ENCODE data around the gene NRN1L. TPM values are rescaled to one million over a fixed set of nuclear protein-coding genes. Genes with fewer than 3 reads are reported as not detected.
"Not testable (repeated sequence)": the region's sequence is repeated elsewhere in the genome, so short reads cannot be mapped to it uniquely, and the experiment has no call there.

Gene NRN1L
- polyA plus RNA-seq, 3 donors, result 0.51 to 1.8 (median 0.98) TPM

DNA sequence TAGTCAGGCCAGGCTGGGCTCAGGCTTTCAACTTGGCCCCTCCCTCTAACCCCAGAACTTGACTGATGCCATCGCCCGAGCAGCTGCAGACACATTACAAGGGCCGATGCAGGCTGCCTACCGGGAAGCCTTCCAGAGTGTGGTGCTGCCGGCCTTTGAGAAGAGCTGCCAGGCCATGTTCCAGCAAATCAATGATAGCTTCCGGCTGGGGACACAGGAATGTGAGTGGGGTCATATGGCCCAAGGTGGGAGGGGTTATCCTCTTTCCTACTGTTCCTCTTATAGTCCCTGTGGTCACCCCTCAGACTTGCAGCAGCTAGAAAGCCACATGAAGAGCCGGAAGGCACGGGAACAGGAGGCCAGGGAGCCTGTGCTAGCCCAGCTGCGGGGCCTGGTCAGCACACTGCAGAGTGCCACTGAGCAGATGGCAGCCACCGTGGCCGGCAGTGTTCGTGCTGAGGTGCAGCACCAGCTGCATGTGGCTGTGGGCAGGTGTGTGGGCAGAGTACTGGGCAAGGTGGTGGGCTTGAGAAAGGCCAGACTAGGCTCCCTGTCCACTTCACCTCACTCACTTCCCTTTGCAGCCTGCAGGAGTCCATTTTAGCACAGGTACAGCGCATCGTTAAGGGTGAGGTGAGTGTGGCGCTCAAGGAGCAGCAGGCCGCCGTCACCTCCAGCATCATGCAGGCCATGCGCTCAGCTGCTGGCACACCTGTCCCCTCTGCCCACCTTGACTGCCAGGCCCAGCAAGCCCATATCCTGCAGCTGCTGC is 2.1 kb upstream of the NRN1L start:
- no peak for DNase-seq

DNA sequence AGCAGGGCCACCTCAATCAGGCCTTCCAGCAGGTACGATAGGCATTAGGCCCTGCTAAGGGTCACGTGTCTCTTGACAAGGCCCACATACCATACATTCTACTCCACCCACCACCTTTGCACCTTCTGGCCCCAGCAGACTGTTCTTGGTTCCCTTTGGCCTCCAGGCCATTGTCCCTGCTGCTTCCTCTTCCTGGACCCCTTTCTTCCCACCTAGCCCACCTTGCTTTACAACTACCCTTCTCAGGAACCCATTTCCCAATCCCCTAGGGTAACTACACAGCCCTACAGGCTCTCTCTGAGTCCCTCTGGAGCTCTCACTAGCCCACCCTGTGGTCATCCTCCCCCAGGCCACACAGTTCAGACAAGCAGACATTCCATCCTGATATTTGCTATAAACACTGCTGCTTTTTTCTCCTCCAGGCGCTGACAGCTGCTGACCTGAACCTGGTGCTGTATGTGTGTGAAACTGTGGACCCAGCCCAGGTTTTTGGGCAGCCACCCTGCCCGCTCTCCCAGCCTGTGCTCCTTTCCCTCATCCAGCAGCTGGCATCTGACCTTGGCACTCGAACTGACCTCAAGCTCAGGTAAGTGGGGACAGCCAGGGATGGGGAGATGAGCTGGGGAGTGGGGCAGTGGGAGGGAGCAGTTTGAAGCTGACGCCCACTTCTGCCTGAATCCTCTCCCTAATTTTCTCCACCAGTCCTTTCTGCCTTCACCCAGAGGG is 1.4 kb upstream of the NRN1L start:
- no peak for DNase-seq

DNA sequence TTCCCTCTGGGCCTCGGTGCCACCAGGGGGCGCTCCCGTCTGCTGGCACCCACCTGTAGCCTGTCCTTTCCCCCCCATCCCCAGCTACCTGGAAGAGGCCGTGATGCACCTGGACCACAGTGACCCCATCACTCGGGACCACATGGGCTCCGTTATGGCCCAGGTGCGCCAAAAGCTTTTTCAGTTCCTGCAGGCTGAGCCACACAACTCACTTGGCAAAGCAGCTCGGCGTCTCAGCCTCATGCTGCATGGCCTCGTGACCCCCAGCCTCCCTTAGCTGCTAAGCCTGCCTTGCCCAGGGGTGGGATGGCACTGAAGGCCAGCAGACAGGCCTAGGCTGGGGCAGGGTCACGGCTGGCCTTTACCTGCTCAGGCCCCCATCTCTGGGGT is 818 bp upstream of the NRN1L start:
- DNase-seq, result no peak

DNA sequence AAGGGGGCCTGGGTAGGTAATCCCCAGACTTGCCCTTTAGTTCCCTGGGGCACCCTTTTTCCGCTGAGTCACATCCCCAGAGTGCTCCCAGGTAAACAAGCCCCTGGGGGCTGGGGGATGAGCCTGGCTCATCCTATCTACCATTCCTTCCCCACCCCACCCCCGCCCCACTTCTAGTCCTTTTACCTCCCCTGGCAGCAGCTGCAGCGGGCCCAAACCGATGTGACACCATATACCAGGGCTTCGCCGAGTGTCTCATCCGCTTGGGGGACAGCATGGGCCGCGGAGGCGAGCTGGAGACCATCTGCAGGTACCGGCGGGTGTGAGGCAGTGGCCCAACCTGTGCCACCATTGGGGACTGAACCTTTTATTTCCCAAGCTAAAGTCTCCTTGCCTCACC is 860 bp downstream of the NRN1L start:
- DNase-seq, result no peak

DNA sequence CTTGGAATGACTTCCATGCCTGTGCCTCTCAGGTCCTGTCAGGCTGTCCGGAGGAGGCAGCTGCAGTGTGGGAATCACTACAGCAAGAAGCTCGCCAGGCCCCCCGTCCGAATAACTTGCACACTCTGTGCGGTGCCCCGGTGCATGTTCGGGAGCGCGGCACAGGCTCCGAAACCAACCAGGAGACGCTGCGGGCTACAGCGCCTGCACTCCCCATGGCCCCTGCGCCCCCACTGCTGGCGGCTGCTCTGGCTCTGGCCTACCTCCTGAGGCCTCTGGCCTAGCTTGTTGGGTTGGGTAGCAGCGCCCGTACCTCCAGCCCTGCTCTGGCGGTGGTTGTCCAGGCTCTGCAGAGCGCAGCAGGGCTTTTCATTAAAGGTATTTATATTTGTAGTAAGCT is 1.3 kb downstream of the NRN1L start:
- no peak for DNase-seq

DNA sequence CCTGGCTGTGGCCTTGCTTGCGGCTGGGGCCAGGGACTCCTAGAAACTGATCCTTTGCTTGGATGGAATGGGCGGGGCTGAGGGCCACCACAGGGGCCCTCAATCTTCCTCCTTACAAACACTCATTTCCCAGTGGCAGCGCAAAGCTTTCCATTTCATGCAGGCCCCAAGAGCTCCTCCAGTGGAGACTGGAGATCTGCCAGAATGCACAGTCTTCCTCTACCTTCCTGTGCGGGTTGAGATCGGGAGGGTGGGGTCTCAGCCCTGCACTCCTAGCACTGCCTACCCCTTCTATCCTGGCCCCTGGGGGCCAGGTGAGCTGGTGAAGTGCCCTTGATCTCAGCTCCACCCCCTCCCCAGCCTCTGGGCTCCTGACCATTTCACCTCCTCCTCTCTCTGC is 1.7 kb downstream of the NRN1L start:
- no peak for DNase-seq

DNA sequence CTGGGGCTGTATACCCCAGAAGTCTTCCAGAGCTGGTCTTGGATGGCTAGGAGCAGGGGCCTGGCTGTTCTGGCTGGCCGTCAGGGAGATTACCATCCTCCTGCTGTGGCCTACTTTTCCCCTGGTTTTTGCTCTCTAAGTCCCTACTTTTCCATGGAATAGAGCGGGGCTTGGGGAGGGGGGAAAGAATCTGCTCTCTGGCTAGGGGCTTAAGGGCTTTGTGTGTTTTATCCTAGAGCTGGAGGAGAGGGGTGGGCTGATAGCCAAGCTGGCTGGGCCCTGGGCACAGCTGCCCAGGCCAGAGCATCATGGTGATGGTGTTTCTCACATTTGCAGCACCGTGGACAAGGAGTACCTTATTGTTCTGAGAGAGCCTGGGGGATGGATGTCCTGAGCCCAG is 3.6 kb downstream of the NRN1L start:
- no peak for DNase-seq

DNA sequence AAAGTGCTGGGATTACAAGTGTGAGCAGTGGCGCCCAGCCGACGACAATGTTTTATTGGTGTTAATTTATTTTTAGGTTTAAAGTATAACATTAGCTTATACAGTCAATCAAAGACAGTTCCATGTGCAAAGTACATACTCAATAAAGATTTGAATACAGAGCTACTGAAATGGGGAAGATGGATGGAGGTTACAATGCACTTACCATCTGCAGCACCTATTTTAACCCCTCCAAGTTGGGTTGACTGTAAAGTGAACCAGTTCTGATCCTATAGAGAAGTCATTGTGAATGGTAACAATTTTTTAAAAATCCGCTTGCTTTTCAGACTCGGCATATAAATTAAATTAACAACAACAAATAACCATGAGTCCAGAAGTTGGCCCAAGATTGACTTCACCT is 7.7 kb downstream of the NRN1L start:
- DNase-seq, result no peak

DNA sequence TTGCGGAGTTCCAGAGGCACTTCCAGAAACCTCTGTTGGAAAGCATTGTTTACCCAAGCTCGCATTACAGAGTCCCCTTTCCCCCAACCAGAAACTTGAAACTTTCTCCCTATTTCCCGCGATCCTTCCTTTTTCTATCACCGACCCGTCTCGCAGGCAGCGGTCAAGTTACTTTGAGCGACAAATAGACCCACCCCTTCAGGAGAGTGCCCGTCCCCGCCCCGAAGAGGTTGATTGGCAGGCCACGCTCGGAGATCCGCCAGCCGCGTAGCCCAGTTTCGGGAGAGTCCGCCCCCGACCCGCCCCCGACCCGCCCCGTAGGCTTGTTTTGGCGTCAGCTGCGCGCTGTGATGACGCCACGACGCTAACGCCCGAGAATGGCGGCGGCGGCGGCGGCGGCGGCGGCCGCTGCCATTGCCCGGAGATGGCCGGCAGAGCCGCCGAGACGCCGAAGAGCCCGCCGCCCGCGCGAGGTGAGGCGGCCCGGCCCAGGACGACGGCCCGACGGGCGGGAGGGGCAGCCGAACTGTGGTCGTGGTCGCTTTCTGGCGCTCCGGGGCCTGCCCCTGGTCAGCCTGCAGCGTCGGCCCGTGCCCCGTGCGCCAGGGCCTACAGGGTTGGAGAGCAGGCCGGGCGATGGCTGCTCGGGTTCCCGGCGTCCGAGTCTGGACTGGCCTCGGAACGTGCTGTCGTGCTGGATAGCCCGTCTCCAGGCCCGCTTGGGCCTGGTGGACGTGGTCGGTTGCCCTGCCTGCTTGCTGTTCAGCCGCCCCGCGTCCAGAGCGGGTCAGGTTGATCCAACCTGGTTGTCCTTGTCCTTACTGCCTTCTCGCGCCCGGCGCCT is 8.4 kb downstream of the NRN1L start, which contains the start of gene PSKH1:
PSKH1 (plus strand) TSS at position 356 of the 844 bp plus-strand sequence. CDS start 15,496 bp downstream, outside the sequence.
- DNase-seq, result peak; percentile 96

DNA sequence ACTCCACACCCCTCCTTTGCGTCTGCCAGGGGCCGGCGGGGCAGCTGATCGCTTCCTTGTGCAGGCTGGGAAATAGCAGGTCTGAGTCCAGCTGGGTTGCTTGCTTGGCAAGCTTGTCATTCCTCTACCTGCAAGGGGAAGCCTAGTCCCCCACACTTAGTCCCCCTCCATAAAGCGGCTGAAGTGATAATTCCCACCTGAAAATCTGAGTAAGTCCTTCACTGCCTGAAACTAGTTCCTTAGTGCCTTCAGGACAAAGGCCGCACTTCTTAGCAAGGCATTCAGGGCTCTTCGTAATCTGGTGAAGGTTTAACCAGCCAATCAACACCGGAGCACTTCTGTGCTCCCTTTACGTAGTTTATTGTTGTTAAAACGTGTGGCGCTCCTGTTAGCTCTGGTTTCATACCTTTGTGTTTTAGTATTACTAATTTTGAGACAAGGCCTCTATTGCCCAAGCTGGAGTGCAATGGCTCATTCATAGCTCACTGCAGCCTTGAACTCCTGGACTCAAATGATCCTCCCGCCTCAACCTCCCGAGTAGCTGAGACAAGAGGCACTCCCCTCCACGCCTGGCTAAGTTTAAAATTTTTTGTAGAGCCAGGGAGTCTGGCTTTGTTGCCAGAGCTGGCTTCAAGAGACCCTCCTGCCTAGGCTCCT is 9.2 kb downstream of the NRN1L start:
- no peak for DNase-seq

DNA sequence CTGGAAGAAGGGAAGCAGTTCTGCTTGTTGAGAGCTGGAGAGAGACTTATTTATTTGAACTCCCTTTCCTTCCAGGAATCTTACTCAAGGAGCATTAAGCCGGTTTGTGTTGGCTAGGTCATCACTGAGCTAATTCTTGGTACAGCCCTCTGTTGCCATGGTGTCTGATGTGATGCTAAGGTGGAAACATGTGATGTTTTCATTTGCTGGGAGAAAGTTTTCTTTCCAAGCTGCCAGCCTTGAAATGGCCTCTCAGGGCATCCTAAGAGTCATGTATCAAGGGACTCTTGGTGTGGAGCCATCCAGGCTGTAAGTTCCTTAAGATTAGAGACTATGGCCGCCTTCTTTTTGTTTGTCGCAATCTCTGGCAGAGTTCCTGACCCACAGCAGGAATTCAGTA is 12.5 kb downstream of the NRN1L start:
- DNase-seq, result no peak

DNA sequence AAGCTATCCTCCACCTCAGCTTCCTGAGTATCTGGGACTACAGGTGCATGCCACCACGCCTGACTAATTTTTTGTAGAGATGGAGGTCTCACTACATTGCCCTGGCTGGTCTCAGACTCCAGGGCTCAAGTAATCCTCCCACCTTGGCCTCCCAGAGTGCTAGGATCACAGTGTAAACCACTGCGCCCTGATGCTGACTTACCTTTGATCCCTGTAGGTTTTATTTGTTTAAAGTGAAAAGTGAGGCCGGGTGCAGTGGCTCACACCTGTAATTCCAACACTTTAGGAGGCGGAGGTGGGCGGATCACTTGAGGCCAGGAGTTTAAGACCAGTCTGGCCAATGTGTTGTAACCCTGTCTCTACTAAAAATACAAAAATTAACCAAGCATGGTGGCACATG is 17.0 kb downstream of the NRN1L start:
- no peak for DNase-seq

DNA sequence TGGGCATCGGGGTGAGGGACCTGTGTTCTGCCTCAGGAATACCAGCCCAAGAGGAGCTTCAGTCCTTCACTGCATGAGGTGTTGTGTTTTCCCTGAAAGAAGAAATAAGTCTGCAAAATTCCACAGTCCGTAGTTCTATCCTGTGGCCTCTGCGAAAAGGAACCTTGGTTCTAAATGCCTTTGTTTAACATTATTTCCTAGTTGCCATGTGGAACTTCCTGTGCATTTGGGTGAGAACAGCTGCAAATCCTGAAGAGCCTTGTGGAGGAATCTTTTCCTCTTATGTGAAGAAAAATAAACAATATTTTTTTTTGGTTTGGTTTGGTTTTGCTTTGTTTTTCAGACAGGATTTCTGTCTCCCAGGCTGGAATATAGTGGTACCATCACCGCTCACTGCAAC is 18.1 kb downstream of the NRN1L start:
- DNase-seq, result no peak

DNA sequence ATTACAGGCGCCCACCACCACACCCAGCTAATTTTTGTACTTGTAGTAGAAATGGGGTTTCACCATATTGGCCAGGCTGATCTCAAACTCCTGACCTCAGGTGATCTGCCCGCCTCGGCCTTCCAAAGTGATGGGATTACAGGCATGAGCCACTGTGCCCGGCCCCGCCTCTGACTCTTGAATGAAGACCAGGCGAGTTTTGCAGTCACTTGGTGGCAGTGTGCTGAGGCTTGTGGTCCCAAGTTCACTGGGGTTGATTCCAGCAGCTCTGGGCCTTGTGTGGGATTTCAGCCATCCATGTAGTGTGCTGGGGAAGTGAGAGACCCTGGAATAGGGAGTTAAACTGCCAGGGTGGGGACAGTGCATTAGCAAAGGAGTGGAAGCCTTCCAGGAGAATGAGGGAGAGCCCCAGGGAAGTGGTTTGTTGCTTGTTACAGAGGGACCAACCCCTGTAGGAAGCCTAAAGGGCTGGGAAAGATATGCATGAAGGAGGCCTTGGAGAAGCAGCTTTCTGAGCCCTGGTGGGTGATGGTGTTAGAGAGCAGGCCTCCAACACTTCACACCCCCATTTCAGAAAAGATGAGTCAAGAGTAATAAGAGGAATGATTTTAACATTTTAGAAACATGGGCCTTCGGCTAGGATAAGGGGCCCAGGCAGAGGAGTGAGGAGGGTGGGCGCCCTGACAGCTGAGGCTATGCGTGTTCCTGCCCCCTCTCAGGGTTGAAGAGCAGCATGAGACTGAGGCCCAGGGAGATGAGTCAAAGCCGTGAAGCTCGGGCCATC is 22.9 kb downstream of the NRN1L start:
- DNase-seq, result no peak

DNA sequence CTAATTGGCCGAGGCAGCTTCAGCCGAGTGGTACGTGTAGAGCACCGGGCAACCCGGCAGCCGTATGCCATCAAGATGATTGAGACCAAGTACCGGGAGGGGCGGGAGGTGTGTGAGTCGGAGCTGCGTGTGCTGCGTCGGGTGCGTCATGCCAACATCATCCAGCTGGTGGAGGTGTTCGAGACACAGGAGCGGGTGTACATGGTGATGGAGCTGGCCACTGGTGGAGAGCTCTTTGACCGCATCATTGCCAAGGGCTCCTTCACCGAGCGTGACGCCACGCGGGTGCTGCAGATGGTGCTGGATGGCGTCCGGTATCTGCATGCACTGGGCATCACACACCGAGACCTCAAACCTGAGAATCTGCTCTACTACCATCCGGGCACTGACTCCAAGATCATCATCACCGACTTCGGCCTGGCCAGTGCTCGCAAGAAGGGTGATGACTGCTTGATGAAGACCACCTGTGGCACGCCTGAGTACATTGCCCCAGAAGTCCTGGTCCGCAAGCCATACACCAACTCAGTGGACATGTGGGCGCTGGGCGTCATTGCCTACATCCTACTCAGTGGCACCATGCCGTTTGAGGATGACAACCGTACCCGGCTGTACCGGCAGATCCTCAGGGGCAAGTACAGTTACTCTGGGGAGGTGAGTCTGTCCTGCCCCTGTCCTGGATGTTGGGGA is 24.5 kb downstream of the NRN1L start:
- no peak for DNase-seq

DNA sequence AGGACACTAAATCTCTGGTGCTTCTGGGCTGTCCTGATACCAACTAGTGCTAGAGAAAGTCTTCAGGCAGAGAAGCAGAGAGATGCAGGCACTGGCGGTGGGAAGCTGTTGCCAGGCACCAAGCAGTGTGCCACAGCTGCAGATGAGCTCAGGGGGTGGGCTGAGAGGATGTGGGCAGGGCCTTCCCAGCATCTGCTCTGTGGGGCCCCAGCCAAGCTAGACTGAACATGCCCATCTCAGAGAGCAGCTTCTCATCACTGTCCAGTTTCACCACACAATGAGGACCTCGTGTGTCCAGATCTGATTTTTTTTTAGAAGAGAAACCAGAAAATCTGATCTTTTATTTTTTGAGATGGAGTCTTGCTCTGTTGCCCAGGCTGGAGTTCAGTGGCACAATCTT is 25.5 kb downstream of the NRN1L start:
- DNase-seq, result no peak

DNA sequence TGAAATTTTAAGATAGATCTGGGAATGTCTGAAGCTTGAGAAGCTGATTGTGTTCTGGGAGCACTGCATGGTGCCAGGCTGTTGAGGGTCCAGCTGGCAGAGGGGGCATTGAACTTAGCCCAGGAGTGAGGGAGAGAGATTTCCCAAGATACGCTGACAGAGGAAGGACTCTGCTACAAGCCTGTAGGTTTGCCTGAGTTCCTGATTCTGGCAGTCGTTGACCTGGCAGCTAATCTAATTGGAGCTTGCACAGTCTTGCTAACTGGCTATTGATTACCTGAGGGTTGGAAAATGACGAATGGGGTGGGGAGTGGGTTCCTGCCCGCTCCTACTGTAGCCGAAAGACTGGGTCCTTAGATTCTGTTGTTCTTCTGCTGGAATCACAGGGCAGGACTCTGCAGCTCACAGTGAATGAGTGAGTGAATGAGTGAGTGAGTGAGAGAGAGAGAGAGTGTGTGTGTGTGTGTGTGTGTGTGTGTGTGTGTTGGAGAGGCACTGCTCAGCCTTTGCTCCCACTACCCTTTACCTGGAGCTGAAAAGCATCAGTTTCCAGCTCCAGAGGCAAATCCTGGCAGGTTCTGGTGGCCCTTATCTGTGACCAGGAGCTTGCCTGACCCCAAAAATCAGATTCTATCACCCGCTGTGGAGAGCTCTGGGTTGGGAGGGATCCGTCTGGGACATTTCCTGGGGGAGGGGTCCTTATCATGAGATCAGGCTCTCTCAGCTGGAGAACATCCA is 30.2 kb downstream of the NRN1L start:
- DNase-seq, result no peak

DNA sequence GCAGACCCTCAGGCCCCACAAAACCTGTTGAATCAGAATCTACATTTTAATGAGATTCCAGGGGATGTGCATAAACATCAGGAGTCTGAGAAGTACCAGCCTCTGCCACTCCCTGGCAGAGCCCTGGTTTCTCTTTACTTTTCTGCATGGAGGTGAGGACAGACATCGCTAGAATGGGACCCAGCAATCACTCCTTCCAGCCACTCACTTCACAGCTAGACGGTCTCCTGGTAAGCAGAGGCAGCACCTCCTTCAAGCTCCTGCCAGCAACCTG is 30.7 kb downstream of the NRN1L start:
- DNase-seq, result not testable (repeated sequence)

DNA sequence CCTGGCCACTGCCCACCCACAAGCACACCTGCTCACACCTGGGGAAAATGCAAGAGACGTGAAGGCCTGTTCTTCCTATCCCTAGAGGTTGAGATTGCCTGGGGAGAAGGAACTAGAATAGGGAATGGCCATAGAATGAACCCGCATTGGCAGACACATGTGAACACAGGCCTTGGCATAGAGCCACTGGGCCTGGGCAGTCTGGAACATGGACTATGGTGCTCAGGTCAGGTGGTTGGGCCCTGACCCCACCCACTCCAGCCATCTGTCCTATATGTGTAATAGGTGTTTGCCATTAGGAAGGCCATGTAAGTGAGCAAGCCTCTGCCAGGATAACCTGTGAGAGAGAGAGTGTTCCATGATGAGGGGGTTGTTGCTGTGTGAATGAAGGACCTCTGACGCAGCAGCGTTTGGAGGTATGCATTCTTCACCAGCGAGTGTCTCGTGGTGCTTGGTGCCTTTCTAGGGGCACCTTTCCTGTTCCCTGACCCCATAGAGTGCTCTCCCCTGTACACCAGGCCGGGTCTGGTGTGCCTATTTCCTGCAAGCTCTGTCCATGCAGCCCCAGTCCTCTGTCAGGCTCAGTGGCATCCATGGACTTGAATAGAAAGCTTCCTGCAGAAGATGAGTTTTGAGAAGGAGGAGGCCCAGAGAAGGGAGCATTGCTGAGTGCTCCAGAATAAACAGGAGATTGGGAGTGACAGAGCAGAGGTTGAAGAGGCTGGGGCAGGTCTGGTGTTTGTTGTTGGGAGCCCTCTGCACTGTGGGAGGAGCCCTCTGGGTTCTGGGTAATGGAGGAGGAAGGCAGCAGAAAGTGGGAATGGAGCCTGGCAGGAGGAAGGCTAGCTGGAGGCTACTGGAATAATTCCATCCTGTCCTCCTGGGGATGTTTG is 31.4 kb downstream of the NRN1L start:
- no peak for DNase-seq
